Thyroid gland (tissue), 4 donors: Measurements from ENCODE around the gene PPIF.

Experiments used
- CTCF ChIP-seq, 6 experiments: fragments of 200-600 bp in 3 of 6; fragments of 450-650 bp in 3 of 6; sonication (generic) in 3 of 6; IDR thresholded peaks; one replicate each; pipeline ENCODE4 v1.5.1; 2016 to 2019; ENCODE audit warnings: antibody characterized with exemption in 6 of 6, mild to moderate bottlenecking in 2 of 6, inconsistent platforms in 1 of 6, moderate library complexity in 1 of 6
- POLR2A ChIP-seq, 2 donors: fragments of 450-650 bp; IDR thresholded peaks; one replicate each; pipeline ENCODE4 v1.6.1; 2017; ENCODE audit warnings: antibody characterized with exemption in 2 of 2, mild to moderate bottlenecking in 2 of 2, moderate library complexity in 1 of 2

GRCh38 chr10:79312601-79313187 lies 34.6 kb upstream of the PPIF start:
- TF ChIP-seq POLR2A (IDR thresholded peaks at IDR 0.05) = no peak
- TF ChIP-seq CTCF (IDR thresholded peaks at IDR 0.05) = no peak
